IMR-90 (cell line): ENCODE data around the gene KIF5C.

Experiments used
- POLR2A ChIP-seq: IDR thresholded peaks from 2 replicates; pipeline ENCODE4 v1.6.1; 2012; ENCODE audit warnings: mild to moderate bottlenecking, low read depth, low read length
- RAD21 ChIP-seq: IDR thresholded peaks from 2 replicates; pipeline ENCODE4 v1.6.1; 2012; ENCODE audit warnings: low read length, improper control_type of control experiment
- TF ChIP-seq, protein P1 (sequence below): conservative IDR thresholded peaks from 2 replicates; pipeline ENCODE4 v1.5.1; 2012; ENCODE audit warnings: mild to moderate bottlenecking, low read depth, low read length, improper control_type of control experiment
- TF ChIP-seq, protein P2 (sequence below): fragments of 150-350 bp; IDR thresholded peaks from 2 replicates; pipeline ENCODE4 v1.6.1; 2017; ENCODE audit warnings: mild to moderate bottlenecking, antibody characterized with exemption, low read length, low read depth

DNA sequence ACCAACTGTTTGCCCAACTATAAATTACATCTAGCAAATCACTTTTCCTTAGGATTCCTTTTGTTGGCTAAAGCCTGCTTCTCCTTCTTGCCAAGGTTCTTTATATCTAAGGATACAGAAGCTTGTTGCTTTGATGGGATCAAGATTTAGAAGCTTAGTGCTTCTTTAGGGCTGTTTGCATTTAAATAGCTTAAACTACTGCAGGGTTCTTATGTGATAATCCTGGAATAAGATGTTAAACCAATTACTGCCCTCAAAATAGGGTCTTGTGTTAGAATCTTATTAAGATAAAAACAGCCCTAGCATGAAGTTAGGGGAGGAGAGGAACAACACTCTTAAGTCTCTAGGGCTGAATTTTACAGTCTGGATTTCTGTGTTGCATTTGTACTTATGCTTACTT is 64.2 kb downstream of the KIF5C start:
- TF ChIP-seq POLR2A, result no peak
- TF ChIP-seq RAD21, result no peak
- TF ChIP-seq, protein P1, sequence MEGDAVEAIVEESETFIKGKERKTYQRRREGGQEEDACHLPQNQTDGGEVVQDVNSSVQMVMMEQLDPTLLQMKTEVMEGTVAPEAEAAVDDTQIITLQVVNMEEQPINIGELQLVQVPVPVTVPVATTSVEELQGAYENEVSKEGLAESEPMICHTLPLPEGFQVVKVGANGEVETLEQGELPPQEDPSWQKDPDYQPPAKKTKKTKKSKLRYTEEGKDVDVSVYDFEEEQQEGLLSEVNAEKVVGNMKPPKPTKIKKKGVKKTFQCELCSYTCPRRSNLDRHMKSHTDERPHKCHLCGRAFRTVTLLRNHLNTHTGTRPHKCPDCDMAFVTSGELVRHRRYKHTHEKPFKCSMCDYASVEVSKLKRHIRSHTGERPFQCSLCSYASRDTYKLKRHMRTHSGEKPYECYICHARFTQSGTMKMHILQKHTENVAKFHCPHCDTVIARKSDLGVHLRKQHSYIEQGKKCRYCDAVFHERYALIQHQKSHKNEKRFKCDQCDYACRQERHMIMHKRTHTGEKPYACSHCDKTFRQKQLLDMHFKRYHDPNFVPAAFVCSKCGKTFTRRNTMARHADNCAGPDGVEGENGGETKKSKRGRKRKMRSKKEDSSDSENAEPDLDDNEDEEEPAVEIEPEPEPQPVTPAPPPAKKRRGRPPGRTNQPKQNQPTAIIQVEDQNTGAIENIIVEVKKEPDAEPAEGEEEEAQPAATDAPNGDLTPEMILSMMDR, result no peak
- TF ChIP-seq, protein P2, sequence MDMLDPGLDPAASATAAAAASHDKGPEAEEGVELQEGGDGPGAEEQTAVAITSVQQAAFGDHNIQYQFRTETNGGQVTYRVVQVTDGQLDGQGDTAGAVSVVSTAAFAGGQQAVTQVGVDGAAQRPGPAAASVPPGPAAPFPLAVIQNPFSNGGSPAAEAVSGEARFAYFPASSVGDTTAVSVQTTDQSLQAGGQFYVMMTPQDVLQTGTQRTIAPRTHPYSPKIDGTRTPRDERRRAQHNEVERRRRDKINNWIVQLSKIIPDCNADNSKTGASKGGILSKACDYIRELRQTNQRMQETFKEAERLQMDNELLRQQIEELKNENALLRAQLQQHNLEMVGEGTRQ, result no peak
